CD8-positive, alpha-beta memory T cell (primary cell): ENCODE measurements around the gene SLAMF1. TPM values are rescaled to one million over a fixed set of nuclear protein-coding genes. Genes with fewer than 3 reads are reported as not detected.

ENCODE experiments used
- CTCF ChIA-PET: fragments of 350-600 bp; sonication (Branson Sonifier 250); formaldehyde crosslinking; loops from one replicate; lab custom pipeline; 2021; ENCODE audit warnings: antibody characterized with exemption; lab: Charles Lee
- POLR2A ChIA-PET: fragments of 350-600 bp; sonication (Branson Sonifier 250); formaldehyde crosslinking; loops from one replicate; lab custom pipeline; 2021; ENCODE audit warnings: antibody characterized with exemption; lab: Charles Lee
- DNase-seq, 5 donors: peaks; one replicate each; pipeline versions ENCODE4 v3.0.0 to v3.0.0-alpha.2; 2020 to 2022; ENCODE audit warnings: mixed read lengths in 1 of 5
- H3K27ac ChIP-seq: one replicate; pipeline ENCODE4 v1.7.0; 2013; ENCODE audit warnings: low read depth, mild to moderate bottlenecking, low read length, moderate library complexity
- H3K27me3 ChIP-seq: 2 replicates; pipeline ENCODE4 v1.7.0; 2013; ENCODE audit warnings: low read length, mild to moderate bottlenecking; ENCODE audit not compliant: insufficient read depth, poor library complexity, severe bottlenecking
- H3K36me3 ChIP-seq: 2 replicates; pipeline ENCODE4 v1.7.0; 2013; ENCODE audit warnings: mild to moderate bottlenecking, low read length, moderate library complexity; ENCODE audit not compliant: insufficient read depth
- H3K4me1 ChIP-seq: 2 replicates; pipeline ENCODE4 v1.7.0; 2013; ENCODE audit warnings: mild to moderate bottlenecking, low read length, moderate library complexity; ENCODE audit not compliant: insufficient read depth
- H3K4me3 ChIP-seq: 2 replicates; pipeline ENCODE4 v1.7.0; 2013; ENCODE audit warnings: mild to moderate bottlenecking, low read length
- H3K9me3 ChIP-seq: 2 replicates; pipeline ENCODE4 v1.7.0; 2013; ENCODE audit warnings: mild to moderate bottlenecking, low read length
- H3K27ac Mint-ChIP-seq, 8 donors: one replicate each; pipeline ENCODE4 v1.8.0; 2020 to 2021; ENCODE audit warnings: mixed read lengths in 8 of 8, mild to moderate bottlenecking in 6 of 8, inconsistent platforms in 3 of 8, moderate library complexity in 3 of 8
- H3K27me3 Mint-ChIP-seq, 2 donors: one replicate each; pipeline ENCODE4 v1.8.0; 2020 to 2021; ENCODE audit warnings: mixed read lengths in 2 of 2, mild to moderate bottlenecking in 1 of 2, moderate library complexity in 1 of 2
- H3K36me3 Mint-ChIP-seq, 3 donors: one replicate each; pipeline ENCODE4 v1.8.0; 2020 to 2021; ENCODE audit warnings: mixed read lengths in 3 of 3, inconsistent platforms in 1 of 3, mild to moderate bottlenecking in 1 of 3
- H3K4me1 Mint-ChIP-seq, 3 donors: one replicate each; pipeline ENCODE4 v1.8.0; 2020 to 2021; ENCODE audit warnings: mixed read lengths in 3 of 3, inconsistent platforms in 1 of 3, mild to moderate bottlenecking in 1 of 3
- H3K4me3 Mint-ChIP-seq, 7 donors: one replicate each; pipeline ENCODE4 v1.8.0; 2020 to 2021; ENCODE audit warnings: mixed read lengths in 7 of 7, mild to moderate bottlenecking in 6 of 7, moderate library complexity in 4 of 7, inconsistent platforms in 2 of 7
- H3K9me3 Mint-ChIP-seq, 5 donors: one replicate each; pipeline ENCODE4 v1.8.0; 2020 to 2022; ENCODE audit warnings: mixed read lengths in 5 of 5, mild to moderate bottlenecking in 3 of 5, moderate library complexity in 2 of 5, inconsistent platforms in 1 of 5
- polyA plus RNA-seq: library from polyadenylated mRNA; unstranded; fragments of 300-500 nt; fragmentation: Illumina TruSeq; gene quantifications from one replicate; pipeline ENCODE4 v1.2.3, GENCODE V29; 2021
- total RNA-seq, 2 experiments: library from RNA; stranded (reverse); gene quantifications; one replicate each; pipeline ENCODE4 v1.2.3, GENCODE V29; 2021

The SLAMF1 gene
- total and polyA plus RNA-seq, 3 experiments from 2014 or later, result 48.5 to 75.0 (median 74.0) TPM

DNA sequence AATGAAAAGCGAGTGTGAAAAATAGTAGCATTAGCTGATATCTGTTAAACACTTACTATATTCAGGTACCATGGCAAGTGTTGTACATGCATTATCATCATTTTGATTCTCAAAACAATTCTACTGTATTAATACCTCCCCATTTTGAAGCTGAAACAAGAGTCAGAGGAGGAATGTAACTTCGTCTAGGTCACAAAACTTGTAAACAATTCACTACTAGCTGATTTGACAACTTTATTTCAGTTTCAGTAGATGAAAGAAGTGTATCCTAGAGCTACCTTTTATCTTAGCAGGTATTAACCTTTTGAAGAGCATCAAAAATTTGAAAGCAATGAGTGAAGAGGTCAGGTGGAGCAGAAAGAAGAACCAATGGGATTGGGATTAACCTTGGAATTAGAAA, 69.2 kb downstream of the SLAMF1 start:
- DNase-seq, result no peak
- Histone ChIP-seq H3K4me3 (peak overlapping the region; percentile 69), H3K27me3 (no peaks in the 10 kb centered on the region), H3K9me3 (no peaks in the 10 kb centered on the region), H3K36me3 (no peaks in the 10 kb centered on the region), H3K4me1 (peaks cover 75% of the 10 kb centered on the region), H3K27ac (peak overlapping the region; percentile 81)
- Mint-ChIP-seq H3K4me1 (peaks cover 73 to 93% (median 82%) of the 10 kb centered on the region in 3 donors), H3K4me3 (peak overlapping the region; percentile 89 to 99 (median 98)), H3K27me3 (no peaks in the 10 kb centered on the region), H3K9me3 (peaks cover 0 to 3% (median 0%) of the 10 kb centered on the region in 5 donors), H3K36me3 (peaks cover 9 to 39% (median 9%) of the 10 kb centered on the region in 3 donors), H3K27ac (peak overlapping the region; percentile 86 to 97 (median 94))
- ChIA-PET POLR2A (interaction anchor here (0.6 to 6.3 kb wide), 9 partner anchors 9 to 95 kb away, joined by 3 to 44 read pairs (median 5); no protein-coding TSS in a partner anchor), CTCF (interaction anchor here (0.7 to 3.1 kb wide), 14 partner anchors 8 to 97 kb away, joined by 3 to 21 read pairs (median 4); partner anchors contain the start of gene SLAMF6)

DNA sequence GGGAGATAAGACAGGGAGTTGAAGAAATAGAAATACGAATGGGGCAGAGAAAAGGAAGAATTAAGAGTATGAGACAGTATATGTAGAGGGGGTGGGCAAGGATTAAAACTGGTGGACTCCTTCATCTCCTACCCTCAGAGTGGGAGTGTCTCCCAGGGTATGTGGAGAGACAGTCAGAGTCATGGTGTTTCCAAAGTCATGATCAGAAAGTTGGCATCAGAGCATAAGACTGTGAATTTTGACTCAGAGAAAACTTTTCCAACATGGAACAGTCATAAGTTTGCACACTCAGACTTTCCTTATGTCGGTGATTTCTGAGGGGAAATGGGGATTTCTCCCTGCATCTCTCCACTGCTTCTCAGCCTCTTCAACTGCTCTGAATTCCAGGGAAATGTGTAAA, 70.0 kb downstream of the SLAMF1 start:
- POLR2A ChIA-PET, result interaction anchor here (1.0 to 6.3 kb wide), 4 partner anchors 8 to 18 kb away, joined by 6 to 44 read pairs (median 24); no protein-coding TSS in a partner anchor

DNA sequence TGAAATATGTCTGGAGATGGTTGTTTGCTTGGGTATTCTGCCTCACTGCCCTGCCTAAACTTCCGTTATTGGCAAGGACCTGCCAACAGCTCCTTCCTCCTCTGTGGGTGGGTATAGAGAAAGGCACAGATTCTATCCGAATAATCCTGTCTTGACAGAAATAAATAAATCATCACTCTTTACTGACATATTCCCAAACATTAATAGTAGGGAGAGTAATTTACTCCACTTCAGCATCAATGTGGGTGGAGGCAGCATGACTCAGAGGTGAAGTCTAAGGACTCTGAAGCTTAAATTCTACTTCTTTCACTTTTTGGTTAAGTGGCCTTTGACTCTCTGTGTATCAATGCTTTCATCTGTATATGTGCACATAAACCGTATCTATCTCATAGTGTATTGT, 70.5 kb downstream of the SLAMF1 start:
- ChIA-PET POLR2A (interaction anchor here (0.8 to 6.3 kb wide), 3 partner anchors 8 to 27 kb away, joined by 3 to 44 read pairs (median 9); no protein-coding TSS in a partner anchor), CTCF (interaction anchor here (0.8 to 4.1 kb wide), 6 partner anchors 11 to 51 kb away, joined by 3 to 21 read pairs (median 4); no protein-coding TSS in a partner anchor)
- H3K4me1 ChIP-seq, result peaks cover 81% of the 10 kb centered on the region
- DNase-seq, result no peak
- peaks cover 75 to 93% (median 82%) of the 10 kb centered on the region in 3 donors for H3K4me1 Mint-ChIP-seq
- H3K27ac Mint-ChIP-seq, result peak overlapping the region; percentile 86 to 97 (median 94)
- peak overlapping the region; percentile 89 to 99 (median 98) for H3K4me3 Mint-ChIP-seq
- peak overlapping the region; percentile 69 for H3K4me3 ChIP-seq
- peak overlapping the region; percentile 35 for H3K27ac ChIP-seq
- H3K27me3 Mint-ChIP-seq, result no peaks in the 10 kb centered on the region
- H3K9me3 ChIP-seq, result no peaks in the 10 kb centered on the region
- H3K9me3 Mint-ChIP-seq, result no peaks in the 10 kb centered on the region
- H3K36me3 Mint-ChIP-seq, result peaks cover 15 to 50% (median 20%) of the 10 kb centered on the region in 3 donors
- no peaks in the 10 kb centered on the region for H3K27me3 ChIP-seq
- no peaks in the 10 kb centered on the region for H3K36me3 ChIP-seq

More for the DNA sequence above, 70.0 kb downstream of the SLAMF1 start:
- H3K4me1 ChIP-seq, result peaks cover 81% of the 10 kb centered on the region
- CTCF ChIA-PET, result interaction anchor here (0.9 to 4.1 kb wide), 9 partner anchors 12 to 54 kb away, joined by 3 to 21 read pairs (median 4); partner anchors contain the start of gene SLAMF6
- peak overlapping the region; percentile 81 for H3K27ac ChIP-seq
- no peaks in the 10 kb centered on the region for H3K27me3 ChIP-seq
- peak overlapping the region; percentile 69 for H3K4me3 ChIP-seq
- Mint-ChIP-seq H3K36me3 (peaks cover 12 to 45% (median 15%) of the 10 kb centered on the region in 3 donors), H3K27ac (peak overlapping the region; percentile 86 to 97 (median 94)), H3K27me3 (no peaks in the 10 kb centered on the region), H3K9me3 (no peaks in the 10 kb centered on the region), H3K4me3 (peak overlapping the region; percentile 89 to 99 (median 98)), H3K4me1 (peaks cover 75 to 93% (median 82%) of the 10 kb centered on the region in 3 donors)
- H3K36me3 ChIP-seq, result no peaks in the 10 kb centered on the region
- DNase-seq, result no peak
- H3K9me3 ChIP-seq, result no peaks in the 10 kb centered on the region

DNA sequence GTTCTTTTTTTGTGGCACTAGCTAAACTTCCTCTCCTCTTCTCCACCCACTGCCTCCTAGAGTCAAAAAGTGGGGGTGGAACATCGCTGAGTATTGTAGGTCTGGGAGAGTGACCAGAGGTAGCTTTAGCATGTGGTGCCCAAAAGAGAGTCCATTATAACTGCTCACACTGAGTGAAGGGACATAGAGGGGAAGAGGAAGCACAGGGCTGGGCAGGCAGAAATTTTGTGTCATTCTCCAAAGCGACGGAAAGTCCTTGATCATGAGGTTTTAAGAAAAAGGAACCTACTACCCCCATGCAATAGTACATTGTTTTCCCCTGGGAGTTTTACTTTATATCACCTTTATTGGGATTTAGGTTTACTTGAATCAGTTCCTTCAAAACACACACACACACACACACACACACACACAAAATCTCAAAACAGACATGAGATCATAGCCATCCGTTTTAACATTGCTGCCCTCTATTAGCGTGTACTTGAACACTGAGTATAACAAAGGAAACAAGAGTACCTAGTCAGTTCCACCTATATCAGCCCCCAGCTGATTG, 71.7 kb downstream of the SLAMF1 start:
- no peak for DNase-seq
- H3K27ac ChIP-seq, result peak overlapping the region; percentile 35
- no peaks in the 10 kb centered on the region for H3K9me3 ChIP-seq
- peaks cover 74 to 93% (median 82%) of the 10 kb centered on the region in 3 donors for H3K4me1 Mint-ChIP-seq
- ChIA-PET CTCF (interaction anchor here (1.0 to 4.1 kb wide), 8 partner anchors 10 to 46 kb away, joined by 3 to 15 read pairs (median 4); no protein-coding TSS in a partner anchor), POLR2A (interaction anchor here (0.6 to 1.1 kb wide), 3 partner anchors 9 to 11 kb away, joined by 3 to 4 read pairs (median 3); no protein-coding TSS in a partner anchor)
- peak overlapping the region; percentile 69 for H3K4me3 ChIP-seq
- H3K4me1 ChIP-seq, result peaks cover 81% of the 10 kb centered on the region
- no peaks in the 10 kb centered on the region for H3K36me3 ChIP-seq
- H3K27me3 Mint-ChIP-seq, result no peaks in the 10 kb centered on the region
- peak overlapping the region; percentile 89 to 99 (median 98) for H3K4me3 Mint-ChIP-seq
- peak overlapping the region; percentile 86 to 97 (median 94) for H3K27ac Mint-ChIP-seq
- H3K27me3 ChIP-seq, result no peaks in the 10 kb centered on the region
- H3K9me3 Mint-ChIP-seq, result no peaks in the 10 kb centered on the region
- peaks cover 21 to 57% (median 27%) of the 10 kb centered on the region in 3 donors for H3K36me3 Mint-ChIP-seq

DNA sequence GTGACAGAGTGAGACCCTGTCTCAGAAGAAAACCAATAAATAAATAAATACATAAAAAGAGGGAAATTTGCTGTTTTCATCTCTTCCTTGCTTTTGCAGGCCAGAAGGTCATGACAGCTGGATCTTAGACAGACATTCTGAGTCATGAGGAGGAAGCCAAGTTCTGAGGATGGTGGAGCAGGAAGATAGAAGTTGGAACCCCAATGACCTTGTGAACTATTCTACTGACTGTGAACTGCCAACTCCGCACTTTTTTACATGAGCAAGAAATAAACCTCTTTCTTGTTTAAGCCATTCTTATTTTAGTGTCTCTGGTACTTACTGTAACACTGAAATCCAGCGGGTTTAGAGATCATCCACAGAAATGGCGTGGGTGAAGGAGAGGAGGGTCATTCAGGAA, 76.0 kb downstream of the SLAMF1 start:
- H3K27ac Mint-ChIP-seq, result peak overlapping the region; percentile 79 to 99 (median 94)
- Histone ChIP-seq H3K36me3 (no peaks in the 10 kb centered on the region), H3K27ac (no peak overlapping the region), H3K4me3 (no peak overlapping the region), H3K4me1 (peaks cover 100% of the 10 kb centered on the region), H3K9me3 (no peaks in the 10 kb centered on the region), H3K27me3 (no peaks in the 10 kb centered on the region)
- no peaks in the 10 kb centered on the region for H3K27me3 Mint-ChIP-seq
- peaks cover 27 to 49% (median 32%) of the 10 kb centered on the region in 3 donors for H3K36me3 Mint-ChIP-seq
- peaks cover 94 to 100% (median 99%) of the 10 kb centered on the region in 3 donors for H3K4me1 Mint-ChIP-seq
- H3K9me3 Mint-ChIP-seq, result no peaks in the 10 kb centered on the region
- peak overlapping the region in 5 of 7 donors; percentile 17 to 83 (median 63) for H3K4me3 Mint-ChIP-seq
- ChIA-PET POLR2A (interaction anchor here (1.0 kb wide), 1 partner anchor 137 kb away, joined by 3 read pairs; no protein-coding TSS in a partner anchor), CTCF (interaction anchor here (1.1 kb wide), 1 partner anchor 36 kb away, joined by 3 read pairs; no protein-coding TSS in a partner anchor)
- DNase-seq, result no peak

DNA sequence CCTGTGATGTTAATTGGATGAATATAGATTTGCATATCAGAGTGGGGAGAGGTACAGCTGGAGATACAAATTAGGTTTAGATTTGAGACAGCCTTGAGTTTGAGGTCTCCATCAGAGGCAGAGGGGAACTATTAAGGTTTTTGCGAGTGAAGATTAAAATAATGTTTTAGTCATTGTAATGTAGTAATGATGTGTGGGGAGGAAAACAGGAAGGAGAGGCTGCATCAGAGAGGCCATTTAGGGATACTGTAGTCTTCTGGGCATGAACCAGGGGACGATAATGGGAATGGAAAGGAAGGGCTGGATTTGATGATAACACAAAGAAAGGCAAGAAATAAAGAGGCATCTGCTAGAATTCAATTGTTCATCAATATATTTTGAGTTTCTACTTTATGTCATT, 77.0 kb downstream of the SLAMF1 start:
- H3K4me1 ChIP-seq, result peaks cover 100% of the 10 kb centered on the region
- Mint-ChIP-seq H3K27ac (peak overlapping the region; percentile 90 to 99 (median 95)), H3K4me3 (peak overlapping the region; percentile 5 to 73 (median 64)), H3K27me3 (no peaks in the 10 kb centered on the region), H3K9me3 (no peaks in the 10 kb centered on the region), H3K36me3 (peaks cover 30 to 56% (median 39%) of the 10 kb centered on the region in 3 donors), H3K4me1 (peaks cover 93 to 100% (median 99%) of the 10 kb centered on the region in 3 donors)
- ChIA-PET CTCF (interaction anchor here (1.1 kb wide), 2 partner anchors 8 to 37 kb away, joined by 3 read pairs; no protein-coding TSS in a partner anchor), POLR2A (interaction anchor here (0.5 to 1.0 kb wide), 2 partner anchors 126 to 139 kb away, joined by 3 read pairs; no protein-coding TSS in a partner anchor)
- no peaks in the 10 kb centered on the region for H3K36me3 ChIP-seq
- DNase-seq, result no peak
- H3K9me3 ChIP-seq, result no peaks in the 10 kb centered on the region
- no peaks in the 10 kb centered on the region for H3K27me3 ChIP-seq
- H3K4me3 ChIP-seq, result no peak overlapping the region
- no peak overlapping the region for H3K27ac ChIP-seq

DNA sequence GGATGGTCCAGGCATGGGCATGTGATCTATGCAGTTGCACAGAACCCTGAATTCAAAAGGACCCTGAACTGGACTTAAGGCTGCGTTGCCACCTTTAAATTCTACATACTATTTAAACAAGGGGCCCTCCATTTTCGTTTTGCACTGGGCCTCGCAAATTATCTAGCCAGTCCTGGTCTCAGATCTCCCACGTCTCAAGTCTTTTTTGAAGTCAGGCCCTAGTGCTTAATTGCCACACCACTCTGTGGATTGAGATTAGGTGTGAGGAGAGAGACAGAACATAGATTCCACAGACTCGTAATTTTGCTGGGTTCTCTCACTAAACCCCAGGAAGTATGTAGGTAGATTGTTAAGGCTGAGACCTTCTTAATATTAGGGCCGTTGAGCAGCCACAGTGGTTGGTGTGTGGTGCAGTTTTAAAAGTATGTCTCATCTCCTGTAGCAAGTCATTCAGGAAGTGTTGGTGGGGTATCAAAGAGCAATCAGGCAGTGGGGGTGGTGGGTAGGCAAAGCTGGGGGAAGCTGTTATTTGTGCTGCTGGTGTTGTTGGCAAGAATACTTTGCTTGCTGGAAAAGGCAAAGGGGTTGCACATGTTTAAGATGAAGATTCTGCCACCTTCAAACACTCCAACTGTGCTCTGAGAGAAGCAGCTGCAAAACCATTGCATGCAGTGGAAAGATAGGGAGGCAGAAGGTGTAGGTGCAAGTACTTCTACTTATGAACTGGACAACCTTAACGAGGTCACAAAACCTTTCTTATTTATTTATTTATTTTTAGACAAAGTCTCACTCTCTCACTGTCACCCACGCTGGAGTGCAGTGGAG, 78.8 kb downstream of the SLAMF1 start:
- Mint-ChIP-seq H3K27me3 (no peaks in the 10 kb centered on the region), H3K4me3 (peak overlapping the region; percentile 35 to 75 (median 63)), H3K36me3 (peaks cover 36 to 66% (median 42%) of the 10 kb centered on the region in 3 donors), H3K4me1 (peaks cover 93 to 100% (median 99%) of the 10 kb centered on the region in 3 donors), H3K9me3 (peaks cover 0 to 4% (median 3%) of the 10 kb centered on the region in 5 donors), H3K27ac (peak overlapping the region; percentile 90 to 99 (median 96))
- Histone ChIP-seq H3K36me3 (no peaks in the 10 kb centered on the region), H3K4me1 (peaks cover 95% of the 10 kb centered on the region), H3K9me3 (peaks cover 3% of the 10 kb centered on the region), H3K4me3 (peak overlapping the region; percentile 23), H3K27me3 (no peaks in the 10 kb centered on the region), H3K27ac (peak overlapping the region; percentile 62)
- POLR2A ChIA-PET, result interaction anchor here (0.9 to 1.8 kb wide), 6 partner anchors 8 to 29 kb away, joined by 3 to 38 read pairs (median 5); partner anchors contain the start of gene CD84
- DNase-seq, result peak; percentile 40 to 87 (median 79)
- CTCF ChIA-PET, result interaction anchor here (0.6 to 2.8 kb wide), 7 partner anchors 10 to 51 kb away, joined by 3 to 11 read pairs (median 4); no protein-coding TSS in a partner anchor
